Panc1 (cell line): ENCODE measurements around the gene NAAA. TPM values are rescaled to one million over a fixed set of nuclear protein-coding genes. Genes with fewer than 3 reads are reported as not detected.
"Not testable (repeated sequence)": the region's sequence is repeated elsewhere in the genome, so short reads cannot be mapped to it uniquely, and the experiment has no call there.

Source experiments
- ATAC-seq: fragments of 200-7000 bp; cut with Tn5 transposase; 2 replicates; pipeline ENCODE4 v1.9.1; 2020; ENCODE audit warnings: mild to moderate bottlenecking, moderate library complexity
- BruUV-seq: library from RNA; stranded (reverse); fragments of 400-500 nt; replicated peaks from 2 replicates; lab custom pipeline; 2021; lab: Mats Ljungman, UMichigan
- CTCF ChIA-PET: fragments of 300-600 bp; sonication (Branson Sonifier 250); formaldehyde crosslinking; loops from one replicate; lab custom pipeline; 2022; ENCODE audit warnings: antibody characterized with exemption; lab: Charles Lee
- POLR2A ChIA-PET: fragments of 300-600 bp; sonication (Branson Sonifier 250); formaldehyde crosslinking; loops from one replicate; lab custom pipeline; 2022; ENCODE audit warnings: antibody characterized with exemption; lab: Charles Lee
- DNase-seq: peaks from one replicate; pipeline ENCODE4 v3.0.0-alpha.2; 2010; ENCODE audit warnings: low read depth, low spot score
- H3K27ac ChIP-seq: 2 replicates; pipeline ENCODE4 v1.5.1; 2011; ENCODE audit warnings: mild to moderate bottlenecking, low read length, inconsistent platforms
- H3K27me3 ChIP-seq: fragments of 200-500 bp; sonication (Bioruptor generic); 2 replicates; pipeline ENCODE4 v1.6.0; 2014; ENCODE audit warnings: low read length, inconsistent platforms; ENCODE audit not compliant: control insufficient read depth, insufficient read depth
- H3K36me3 ChIP-seq: fragments of 200-500 bp; sonication (Bioruptor generic); 2 replicates; pipeline ENCODE4 v1.5.1; 2014; ENCODE audit warnings: inconsistent platforms, mild to moderate bottlenecking, low read length, moderate library complexity; ENCODE audit not compliant: control insufficient read depth, insufficient read depth
- H3K4me1 ChIP-seq: 2 replicates; pipeline ENCODE4 v1.5.1; 2011; ENCODE audit warnings: inconsistent platforms, mild to moderate bottlenecking, low read length, moderate library complexity; ENCODE audit not compliant: control insufficient read depth, insufficient read depth
- H3K4me3 ChIP-seq, 2 experiments: 2 replicates each; pipeline ENCODE4 v1.5.1; 2011 to 2012; ENCODE audit warnings: low read depth in 2 of 2, low read length in 2 of 2, mild to moderate bottlenecking in 2 of 2, inconsistent platforms in 1 of 2, moderate library complexity in 1 of 2
- H3K9me3 ChIP-seq: fragments of 200-500 bp; sonication (Bioruptor generic); 2 replicates; pipeline ENCODE4 v1.5.1; 2014; ENCODE audit warnings: low read depth, mild to moderate bottlenecking, inconsistent platforms, low read length, moderate library complexity; ENCODE audit not compliant: control insufficient read depth, insufficient read depth
- CTCF ChIP-seq: fragments of 450-650 bp; IDR thresholded peaks from 2 replicates; pipeline ENCODE4 v1.5.1; 2017; ENCODE audit warnings: mild to moderate bottlenecking
- POLR2AphosphoS5 ChIP-seq: IDR thresholded peaks from 2 replicates; pipeline ENCODE4 v1.6.1; 2012; ENCODE audit warnings: mild to moderate bottlenecking, low read depth, low read length, moderate library complexity
- REST ChIP-seq, 2 experiments: IDR thresholded peaks; 2 replicates each; pipeline ENCODE4 v1.6.1; 2011 to 2012; ENCODE audit warnings: low read depth in 2 of 2, control low read depth in 1 of 2, low read length in 1 of 2, mild to moderate bottlenecking in 1 of 2, moderate library complexity in 1 of 2; ENCODE audit not compliant: insufficient read depth in 1 of 2
- SIN3A ChIP-seq: IDR thresholded peaks from 2 replicates; pipeline ENCODE4 v1.6.1; 2012; ENCODE audit warnings: low read depth, mild to moderate bottlenecking, low read length, moderate library complexity, borderline replicate concordance; ENCODE audit not compliant: insufficient read depth
- TCF7L2 ChIP-seq: IDR thresholded peaks from 2 replicates; pipeline ENCODE4 v1.6.1; 2011; ENCODE audit warnings: mild to moderate bottlenecking, low read depth, low read length, inconsistent platforms
- in situ Hi-C: cut with HindIII; loops from 2 replicates; pipeline ENCODE4 v1.10.0; 2016; ENCODE audit warnings: low sequenced_read_pairs, low pct_unique_long_range_greater_than_20kb
- intact Hi-C: fragments of 100-400 bp; cut with micrococcal nuclease; formaldehyde crosslinking; loops from one replicate; pipeline ENCODE4 v1.10.0; 2022; ENCODE audit not compliant: unreplicated experiment
- total RNA-seq: library from RNA; stranded (reverse); gene quantifications from one replicate; pipeline ENCODE4 v1.2.1, GENCODE V29; 2021; ENCODE audit not compliant: unreplicated experiment

Gene NAAA
- total RNA-seq, 1 experiment from 2014 or later: 11.9 TPM

- Histone ChIP-seq H3K4me1 (no peaks in the 10 kb centered on the region), H3K36me3 (no peaks in the 10 kb centered on the region), H3K27ac (no peak overlapping the region), H3K4me3 (no peak overlapping the region), H3K27me3 (no peaks in the 10 kb centered on the region), H3K9me3 (no peaks in the 10 kb centered on the region)
- no peak for TF ChIP-seq SIN3A
- no peak for TF ChIP-seq REST (IDR thresholded peaks at IDR 0.05; ENCODE audit: insufficient read depth in 1 of 2, low read depth in 2 of 2, low read length in 1 of 2)
- no peak for TF ChIP-seq CTCF
- TF ChIP-seq TCF7L2: no peak
- TF ChIP-seq POLR2AphosphoS5: no peak
- intact Hi-C loops (no loop called here), in situ Hi-C loops (no loop called here)
- BruUV-seq: no TSS peak
- DNase-seq: no peak
- CTCF ChIA-PET: no interaction called here
- POLR2A ChIA-PET: no interaction called here
- no peak for ATAC-seq
Observed at GRCh38 chr4:75930152-75930551, 10.7 kb downstream of the NAAA start.

- H3K4me1 ChIP-seq, in situ Hi-C loops, H3K27ac ChIP-seq, H3K4me3 ChIP-seq, H3K36me3 ChIP-seq, CTCF ChIA-PET, DNase-seq, H3K9me3 ChIP-seq, H3K27me3 ChIP-seq, BruUV-seq, ATAC-seq, intact Hi-C loops, POLR2A ChIA-PET: not testable (repeated sequence)
Observed at GRCh38 chr4:75924916-75925315, 15.9 kb downstream of the NAAA start.

- intact Hi-C loops: no loop called here
- in situ Hi-C loops: no loop called here
- ATAC-seq: no peak
- Histone ChIP-seq H3K9me3 (no peaks in the 10 kb centered on the region), H3K4me3 (no peak overlapping the region), H3K27me3 (no peaks in the 10 kb centered on the region), H3K27ac (no peak overlapping the region), H3K4me1 (no peaks in the 10 kb centered on the region), H3K36me3 (no peaks in the 10 kb centered on the region)
- ChIA-PET POLR2A (no interaction called here), CTCF (no interaction called here)
- BruUV-seq: no TSS peak
- TF ChIP-seq SIN3A (no peak), CTCF (no peak), TCF7L2 (no peak), REST (IDR thresholded peaks at IDR 0.05; ENCODE audit: insufficient read depth in 1 of 2, low read depth in 2 of 2, low read length in 1 of 2) (no peak), POLR2AphosphoS5 (no peak)
- no peak for DNase-seq
Observed at GRCh38 chr4:75924309-75924827, 16.4 kb downstream of the NAAA start.
